Activated CD4-positive, CD25-positive, alpha-beta regulatory T cell treated with anti-CD3 and anti-CD28 coated beads, Interleukin-2, amount 50 U/mL, for 24 hours (primary cell): Measurements from ENCODE around the gene CRY1.
"Not testable (repeated sequence)": the region's sequence is repeated elsewhere in the genome, so short reads cannot be mapped to it uniquely, and the experiment has no call there.

ENCODE experiments used
- ATAC-seq, 2 donors: fragments of 150-1000 bp; cut with Tn5 transposase; one replicate each; pipeline ENCODE4 v1.10.0; 2021; ENCODE audit warnings: mild to moderate bottlenecking in 1 of 2, moderate library complexity in 1 of 2

Gene CRY1

DNA sequence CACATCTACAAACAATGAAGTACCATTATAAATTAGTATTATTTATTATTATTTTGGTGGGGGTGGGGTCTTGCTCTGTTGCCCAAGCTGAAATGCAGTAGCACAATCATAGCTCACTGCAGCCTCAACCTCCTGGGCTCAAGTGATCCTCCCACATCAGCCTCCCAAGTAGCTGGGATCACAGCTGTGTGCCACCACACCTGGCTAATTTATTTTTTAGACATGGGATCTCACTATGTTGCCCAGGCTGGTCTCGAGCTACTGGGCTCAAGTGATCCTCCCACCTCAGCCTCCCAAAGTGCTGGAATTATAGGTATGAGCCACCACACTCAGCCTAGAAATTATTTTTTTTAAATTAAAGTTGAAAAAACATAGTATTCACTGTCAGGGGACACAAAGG is 15.0 kb upstream of the CRY1 start:
- ATAC-seq: not testable (repeated sequence)

DNA sequence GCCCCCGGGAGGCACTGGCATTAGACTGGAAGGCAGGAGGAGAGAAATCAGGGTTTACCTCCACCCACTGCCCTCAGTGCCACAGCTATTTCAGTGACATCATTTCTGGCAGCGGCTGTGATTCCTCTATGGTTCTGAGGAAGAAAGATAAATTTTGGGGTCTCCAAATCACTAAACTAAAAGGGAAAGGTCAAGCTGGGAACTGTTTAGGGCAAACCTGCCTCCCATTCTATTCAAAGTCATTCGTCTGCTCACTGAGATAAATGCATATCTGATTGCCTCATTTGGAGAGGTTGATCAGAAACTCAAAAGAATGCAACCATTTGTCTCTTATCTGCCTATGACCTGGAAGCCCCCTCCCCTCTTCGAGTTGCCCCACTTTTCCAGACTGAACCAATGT is 14.0 kb upstream of the CRY1 start:
- no peak for ATAC-seq

DNA sequence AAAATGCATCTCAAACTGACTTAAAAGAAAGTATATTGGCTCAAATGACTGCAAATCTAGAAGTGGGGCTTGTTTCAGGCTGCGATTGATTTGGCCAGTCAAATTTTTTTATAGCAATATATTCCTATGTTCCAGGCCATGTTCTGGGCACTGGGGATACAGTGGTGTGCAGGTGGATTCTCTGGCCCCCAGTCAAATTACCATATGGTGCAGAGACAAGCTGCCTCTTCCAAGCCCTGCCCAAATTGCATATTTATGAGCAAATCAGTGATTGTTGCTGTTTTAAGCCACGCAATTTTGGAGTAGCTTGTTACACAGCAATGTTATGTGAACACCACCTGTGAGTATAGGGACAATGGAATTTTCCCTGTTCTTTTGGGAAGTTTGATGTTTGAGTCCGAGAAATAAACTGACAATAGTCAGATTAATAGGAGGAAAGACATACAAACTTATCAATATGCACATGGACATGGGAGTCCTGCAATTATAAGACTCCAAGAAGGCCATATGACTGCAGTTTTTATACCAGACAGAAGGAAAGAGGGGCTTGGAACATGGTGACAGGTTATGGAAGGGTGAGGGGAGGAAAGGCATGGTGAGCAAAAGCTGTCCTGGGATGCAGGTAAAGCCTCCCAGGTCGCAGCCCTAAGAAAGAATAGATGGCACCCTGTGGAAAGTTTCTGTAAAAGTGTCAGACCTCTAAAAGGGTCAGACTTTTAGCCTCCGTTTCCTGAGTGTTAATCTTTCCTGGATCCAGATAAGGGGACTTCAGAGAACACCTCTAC is 13.1 kb upstream of the CRY1 start:
- ATAC-seq: no peak

DNA sequence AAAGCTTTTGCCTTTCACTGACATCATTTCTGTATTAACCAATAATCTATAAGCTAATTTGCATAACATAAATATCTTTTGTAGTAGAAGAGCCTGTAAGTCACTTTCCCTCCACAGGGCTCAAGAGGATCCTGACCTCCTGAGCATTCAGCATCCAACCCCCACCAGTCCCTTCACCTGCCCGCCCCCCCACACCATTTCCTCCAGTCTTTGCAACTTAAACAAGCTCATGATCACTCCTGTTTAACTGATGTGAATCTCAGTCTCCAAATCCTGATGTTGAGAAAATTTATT is 12.0 kb upstream of the CRY1 start:
- no peak for ATAC-seq

DNA sequence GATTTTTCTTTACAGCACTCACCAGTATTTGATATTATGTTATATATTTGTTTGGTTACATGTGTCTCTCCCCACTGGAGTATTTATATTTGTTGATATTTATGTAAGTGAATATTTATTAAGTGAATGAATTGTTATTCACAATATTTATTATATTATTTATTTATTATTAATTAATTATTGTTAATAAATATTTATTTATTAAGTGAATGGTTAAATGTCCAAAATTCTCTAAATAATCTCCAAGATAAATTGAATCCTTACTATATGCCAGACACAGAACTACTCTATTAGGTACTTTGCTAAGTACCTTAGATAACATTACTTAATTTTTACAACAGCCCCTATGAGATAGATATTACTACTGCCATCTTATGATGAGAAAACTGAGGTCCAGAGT is 10.2 kb upstream of the CRY1 start:
- no peak for ATAC-seq

DNA sequence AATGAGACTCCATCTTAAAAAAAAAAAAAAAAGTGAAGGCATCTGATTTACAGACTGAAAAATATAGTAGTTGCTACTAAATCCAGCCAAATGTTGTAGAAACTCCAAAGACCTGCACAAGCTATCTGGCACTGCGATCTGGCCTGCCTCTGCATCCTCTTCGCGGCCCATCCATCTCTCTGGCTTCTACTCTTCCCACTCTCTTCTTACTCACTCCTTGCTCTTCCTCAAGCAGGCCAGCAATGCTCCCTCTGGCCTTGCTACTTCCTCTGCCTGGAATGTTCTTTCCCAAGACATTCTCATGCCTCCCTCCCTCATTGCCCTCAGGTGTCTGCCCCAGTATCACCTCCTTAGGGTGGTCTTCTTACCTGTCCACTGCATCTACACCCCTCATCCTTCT is 9.7 kb upstream of the CRY1 start:
- ATAC-seq: no peak

DNA sequence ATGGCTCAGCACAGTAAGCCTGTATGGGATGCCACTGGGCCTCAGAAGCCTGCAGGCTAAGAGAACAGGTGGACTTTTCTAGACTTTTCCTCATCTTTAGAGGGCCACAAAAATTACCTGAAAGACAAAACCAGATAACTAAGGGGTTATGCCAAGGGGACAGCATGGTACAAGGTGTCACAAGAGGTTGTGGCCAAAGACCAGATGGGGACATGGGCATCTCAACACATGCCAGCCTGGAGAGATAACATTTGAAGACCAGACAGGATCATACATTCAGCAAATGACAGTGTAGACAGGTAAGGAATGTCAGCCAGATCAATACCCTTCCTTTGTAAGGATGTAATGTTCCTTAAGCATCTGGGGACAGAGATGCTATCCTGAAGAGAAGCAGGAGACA is 8.9 kb upstream of the CRY1 start:
- no peak for ATAC-seq

DNA sequence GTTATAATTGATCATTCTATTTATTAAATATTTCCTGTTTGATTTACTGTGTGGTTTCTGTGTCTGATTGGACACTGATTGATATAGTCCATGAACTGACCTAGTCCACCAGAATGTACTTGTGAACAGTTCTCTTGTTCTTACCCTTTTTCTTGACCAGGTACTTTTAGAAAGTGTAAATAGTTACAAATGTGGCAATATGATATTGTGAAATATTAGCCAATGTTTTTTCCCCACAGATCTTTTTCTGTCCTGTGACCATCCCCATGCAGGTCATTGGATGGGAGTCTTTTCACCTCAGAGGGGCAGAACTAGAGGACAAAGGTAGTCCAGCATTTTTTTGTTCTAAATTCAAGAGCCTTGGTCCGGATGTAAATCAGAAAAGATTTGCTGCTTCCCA is 8.3 kb upstream of the CRY1 start:
- ATAC-seq: no peak

DNA sequence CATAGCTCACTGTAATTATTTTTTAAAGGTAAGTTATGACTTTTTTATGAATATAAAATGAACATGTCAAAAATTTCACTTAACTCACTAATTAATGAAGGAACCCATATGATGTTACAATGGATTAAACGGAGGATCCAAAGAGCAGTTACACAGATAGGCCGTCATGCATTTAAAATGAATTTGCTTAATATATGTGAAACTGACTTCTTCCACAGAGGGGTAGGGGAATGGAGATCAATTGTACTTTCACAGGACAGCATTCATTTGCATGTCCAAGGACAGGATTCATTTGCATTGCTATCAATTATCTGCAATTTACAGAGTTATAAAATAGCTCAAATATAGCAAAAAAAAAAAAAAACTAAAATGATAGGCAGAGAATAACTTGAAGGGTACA is 6.6 kb upstream of the CRY1 start:
- no peak for ATAC-seq

DNA sequence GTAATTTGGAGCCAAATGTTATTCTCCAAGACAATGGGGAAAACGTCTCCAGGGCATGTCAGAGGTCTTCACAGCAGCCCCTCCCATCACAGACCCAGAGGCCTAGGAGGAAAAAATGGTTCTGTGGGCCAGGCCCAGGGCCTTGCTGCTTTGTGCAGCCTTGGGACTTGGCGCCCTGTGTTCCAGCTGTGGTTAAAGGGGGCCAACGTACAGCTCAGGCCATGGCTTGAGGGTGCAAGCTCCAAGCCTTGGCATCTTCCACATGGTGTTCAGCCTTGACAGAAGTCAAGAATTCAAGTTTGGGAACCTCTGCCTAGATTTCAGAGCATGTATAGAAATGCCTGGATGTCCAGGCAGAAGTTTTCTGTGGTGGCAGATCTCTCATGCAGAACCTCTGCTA is 3.2 kb upstream of the CRY1 start:
- ATAC-seq: no peak

DNA sequence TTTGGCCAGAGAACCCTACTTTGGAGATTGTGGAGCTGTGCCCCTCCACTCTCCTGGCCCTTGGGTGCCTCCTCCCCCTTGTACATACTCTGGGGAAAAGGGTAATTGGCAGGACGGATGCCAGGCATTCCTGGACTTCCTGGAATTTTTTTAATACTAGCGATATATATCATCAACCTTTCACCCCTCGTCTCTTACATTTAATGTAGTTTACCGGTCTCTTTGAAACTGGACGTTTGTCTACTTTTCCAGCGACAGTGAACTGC is 767 bp upstream of the CRY1 start:
- no peak for ATAC-seq

DNA sequence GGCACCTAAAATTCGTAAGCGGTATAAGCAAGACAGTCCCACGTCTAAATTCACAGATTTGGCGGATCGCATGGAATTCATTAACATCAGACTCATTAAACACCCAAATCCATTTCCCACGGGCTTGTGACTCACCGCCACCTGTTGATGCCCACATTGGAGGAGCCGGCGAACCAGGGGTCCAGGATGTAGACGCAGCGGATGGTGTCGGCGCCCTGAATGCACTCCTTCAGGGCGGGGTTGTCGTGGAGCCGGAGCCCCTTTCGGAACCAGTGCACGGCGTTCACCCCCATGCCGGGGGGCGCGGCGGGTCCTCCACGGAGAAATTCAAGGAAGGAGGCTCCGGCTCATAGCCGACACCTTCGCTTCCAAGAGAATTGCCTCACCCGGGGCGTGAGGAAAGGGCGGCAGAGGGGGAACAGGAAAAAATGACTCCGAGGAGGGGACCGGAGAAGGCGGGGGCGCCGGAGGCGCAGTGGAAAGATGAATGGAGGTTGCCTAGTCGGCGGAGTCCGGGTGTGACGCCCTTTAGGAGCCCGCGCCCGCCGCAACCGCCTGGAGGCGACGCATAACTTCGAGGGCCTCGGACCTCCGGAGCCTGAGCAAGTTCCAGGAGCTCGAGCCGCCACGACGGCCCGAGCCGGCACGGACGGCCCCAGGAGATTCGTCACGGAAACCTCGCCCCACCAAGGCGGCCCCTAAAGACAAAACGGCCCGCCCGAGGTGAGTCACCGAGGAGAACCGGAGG is 506 bp downstream of the CRY1 start:
- peak; percentile 55 to 58 for ATAC-seq

DNA sequence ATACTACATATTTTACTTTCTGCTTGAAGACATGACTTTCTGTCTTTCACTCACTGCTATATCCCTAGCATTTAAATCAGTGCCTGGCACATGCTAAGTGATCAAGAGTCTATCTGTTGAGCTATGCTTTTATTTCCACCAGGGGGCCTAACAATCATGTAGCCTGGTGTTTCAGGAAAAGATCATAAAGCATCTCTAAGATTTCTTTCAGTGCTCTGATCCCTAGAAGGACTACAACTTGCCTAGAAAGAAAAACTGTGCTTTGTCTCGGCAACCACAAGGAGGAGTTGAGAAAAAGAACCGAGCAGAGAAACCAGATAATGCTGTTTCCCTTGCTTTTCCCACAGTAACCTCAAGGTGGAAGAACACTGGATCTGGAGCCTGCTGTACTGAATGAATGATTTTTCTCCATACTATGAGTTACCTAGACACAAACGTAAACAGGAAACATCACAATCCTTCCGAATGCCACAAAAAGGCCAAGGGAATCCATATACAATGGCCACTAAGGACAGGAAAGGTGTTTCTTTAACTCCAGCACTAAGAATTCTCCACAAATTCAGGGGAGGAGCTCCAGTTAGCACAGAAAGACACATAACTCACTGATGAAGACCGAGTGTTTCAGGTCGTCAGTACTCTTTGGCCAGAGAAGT is 1.2 kb downstream of the CRY1 start:
- ATAC-seq: peak in 1 of 2 donors; percentile 7

DNA sequence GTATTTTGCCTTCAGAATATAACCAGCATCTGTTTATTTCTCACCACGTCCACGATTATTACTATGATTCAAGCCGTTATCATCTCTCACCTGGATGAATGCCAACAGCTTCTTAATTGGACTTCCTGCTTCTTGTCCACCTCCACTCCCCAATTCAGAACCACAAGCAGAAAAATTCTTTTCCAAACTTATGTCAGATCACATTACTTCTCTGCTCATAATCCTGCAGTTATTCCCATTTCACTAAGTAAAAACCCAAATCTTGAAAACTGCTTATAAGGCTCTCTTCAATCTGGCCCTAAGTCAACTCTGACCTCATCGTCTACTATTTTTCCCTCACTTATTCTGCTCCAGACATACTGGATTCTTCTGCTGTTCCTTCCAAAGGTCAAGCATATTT is 2.0 kb downstream of the CRY1 start:
- ATAC-seq: no peak

DNA sequence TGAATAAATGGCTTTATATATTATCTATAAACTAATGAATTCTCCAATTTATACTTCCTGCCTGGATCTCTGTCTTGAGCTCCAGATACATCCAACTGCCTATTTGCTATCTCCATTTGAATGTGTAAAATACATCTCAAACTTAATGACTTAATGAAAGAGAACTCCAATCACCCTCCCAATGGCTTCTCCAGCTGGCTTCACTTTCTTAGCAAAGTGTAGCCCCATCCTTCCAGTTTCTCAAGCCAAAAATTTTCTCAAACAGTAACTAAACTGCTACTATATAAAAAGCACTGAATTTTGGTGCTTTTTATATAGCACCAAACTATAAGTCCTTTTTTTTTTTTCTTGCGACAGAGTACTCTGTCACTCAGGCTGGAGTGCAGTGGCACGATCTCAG is 2.6 kb downstream of the CRY1 start:
- no peak for ATAC-seq

DNA sequence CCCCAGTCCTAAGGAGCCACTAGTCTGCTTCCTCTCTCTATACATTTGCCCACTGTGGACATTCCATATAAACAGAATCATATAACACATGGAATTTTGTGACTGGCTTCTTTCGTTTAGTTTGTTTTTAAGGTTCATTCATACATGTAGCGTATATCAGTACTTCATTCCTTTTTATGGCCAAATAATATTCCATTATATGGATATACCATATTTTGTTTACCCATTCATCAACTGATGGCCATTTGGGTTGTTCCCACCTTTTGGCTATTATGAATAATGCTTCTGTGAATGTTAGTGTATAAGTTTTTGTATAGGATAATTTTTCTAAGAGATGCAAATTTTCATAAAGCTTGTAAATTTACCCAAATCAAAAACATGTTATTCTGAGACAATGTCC is 4.4 kb downstream of the CRY1 start:
- no peak for ATAC-seq

DNA sequence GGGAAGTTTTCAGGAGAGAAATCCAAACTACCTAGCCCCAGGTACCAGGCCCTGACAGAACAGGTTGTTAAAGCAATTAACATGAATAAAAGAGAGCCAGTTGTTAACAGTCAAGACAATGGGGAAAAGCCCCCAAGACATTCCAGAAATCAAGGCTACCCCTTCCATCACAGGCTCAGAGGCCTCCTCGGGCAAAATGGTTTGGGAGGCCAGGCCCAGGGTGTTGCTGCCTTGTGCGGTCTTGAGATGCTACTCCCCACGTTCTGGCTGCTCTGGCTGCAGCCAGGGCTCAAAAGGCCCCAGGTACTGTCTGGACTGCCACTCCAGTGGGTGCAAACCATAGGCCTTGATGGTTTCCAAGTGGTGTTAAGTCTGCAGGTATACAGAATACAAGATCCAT is 7.0 kb downstream of the CRY1 start:
- no peak for ATAC-seq

DNA sequence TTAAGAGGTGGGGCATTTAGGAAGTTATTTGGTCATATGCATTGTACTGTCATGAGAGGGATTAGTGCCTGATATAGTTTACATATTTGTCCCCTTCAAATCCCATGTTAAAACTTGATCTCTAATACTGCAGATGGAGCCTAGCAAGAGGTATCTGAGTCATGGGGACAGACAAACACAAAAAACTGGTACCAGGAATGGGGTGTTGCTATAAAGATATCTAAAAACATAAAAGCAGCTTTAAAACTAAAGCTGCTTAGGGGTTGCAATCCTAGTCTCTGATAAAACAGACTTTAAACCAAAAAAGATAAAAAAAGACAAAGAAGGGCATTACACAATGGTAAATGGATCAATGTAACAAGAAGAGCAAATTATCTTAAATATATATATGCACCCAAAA is 11.6 kb downstream of the CRY1 start:
- no peak for ATAC-seq

DNA sequence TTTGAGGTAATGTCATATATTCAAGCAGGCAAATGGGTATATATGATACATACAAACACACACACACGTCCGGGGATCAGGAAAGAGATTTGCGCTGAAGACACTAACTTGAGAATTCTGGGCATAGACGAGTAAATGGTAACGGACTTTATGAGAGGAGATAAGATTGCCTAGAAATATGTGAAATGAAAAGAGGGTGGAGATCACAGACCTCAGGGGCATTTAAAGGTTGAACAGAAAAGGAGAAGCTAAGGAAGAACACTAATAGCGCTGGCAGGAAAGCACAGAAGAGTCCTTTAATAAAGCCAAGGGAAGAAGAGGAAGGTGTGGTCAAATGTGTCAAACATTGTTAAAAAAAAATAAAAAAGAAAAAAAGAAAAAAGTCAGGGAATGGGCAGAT is 13.1 kb downstream of the CRY1 start:
- no peak for ATAC-seq

DNA sequence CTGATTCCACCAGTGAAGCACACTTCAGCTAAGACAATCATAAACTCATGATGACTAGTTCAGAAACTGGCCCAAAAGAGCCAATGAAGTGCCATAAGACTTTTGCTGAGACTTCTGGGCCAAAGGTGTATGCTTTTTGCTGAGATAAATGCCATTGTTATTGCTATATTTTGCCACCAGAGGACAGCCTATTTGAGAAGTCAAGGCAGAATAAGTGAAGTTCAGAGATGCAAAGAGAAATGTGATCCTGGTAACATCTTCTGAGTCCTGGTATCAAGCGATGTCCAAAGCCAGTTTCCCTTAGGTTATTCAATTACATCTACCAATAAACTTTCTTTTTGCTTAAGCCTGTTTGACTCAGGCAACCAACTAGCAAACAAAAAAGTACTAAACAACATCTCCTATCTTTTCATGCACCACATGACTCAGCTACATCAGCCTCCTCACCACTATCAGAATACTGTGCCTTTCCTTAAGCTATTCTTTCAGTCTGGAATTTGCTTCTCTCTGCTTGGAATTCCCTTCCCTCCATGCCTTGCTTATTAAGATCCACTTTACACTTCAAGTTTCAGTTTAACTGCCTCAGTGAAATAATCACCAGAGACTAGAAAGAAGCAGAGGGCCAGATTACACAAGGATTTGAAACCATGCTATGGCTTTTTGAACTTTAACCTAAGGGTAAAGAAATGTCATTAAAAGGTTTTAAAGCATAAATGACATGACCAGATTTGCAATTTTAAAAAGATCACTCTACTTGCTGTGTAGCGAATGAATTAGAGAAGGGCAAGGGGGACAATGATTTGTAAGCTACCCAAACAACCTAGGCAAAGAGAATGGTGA is 14.0 kb downstream of the CRY1 start:
- peak; percentile 64 to 65 for ATAC-seq

DNA sequence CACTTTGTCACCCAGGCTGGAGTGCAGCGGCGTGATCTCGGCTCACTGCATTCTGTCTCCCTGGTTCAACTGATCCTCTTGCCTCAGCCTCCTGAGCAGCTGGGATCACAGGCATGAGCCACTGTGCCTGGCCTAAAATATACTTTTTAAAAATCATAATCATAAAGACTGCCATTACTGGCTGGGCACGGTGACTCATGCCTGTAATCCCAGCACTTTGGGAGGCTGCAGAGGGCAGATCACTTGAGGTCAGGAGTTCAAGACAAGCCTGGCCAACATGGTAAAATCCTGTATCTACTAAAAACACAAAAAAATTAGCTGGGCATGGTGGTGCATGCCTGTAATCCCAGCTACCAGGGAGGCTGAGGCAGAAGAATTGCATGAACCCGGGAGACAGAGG is 20.1 kb downstream of the CRY1 start:
- not testable (repeated sequence) for ATAC-seq

DNA sequence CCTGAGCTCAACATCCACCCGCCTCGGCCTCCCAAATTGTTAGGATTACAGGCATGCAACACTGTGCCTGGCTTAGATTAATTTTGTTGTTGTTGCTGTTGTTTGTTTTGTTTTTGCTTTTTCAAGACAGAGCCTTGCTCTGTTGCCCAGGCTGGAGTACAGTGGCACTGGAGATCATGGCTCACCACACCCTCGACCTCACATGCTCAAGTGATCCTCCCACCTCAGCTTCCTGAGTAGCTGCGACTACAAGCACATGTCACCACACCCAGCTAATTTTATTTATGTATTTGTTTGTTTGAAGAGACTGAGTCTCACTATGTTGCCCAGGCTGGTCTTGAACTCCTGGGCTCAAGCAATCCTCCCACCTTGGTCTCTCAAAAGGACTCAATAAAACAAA is 26.7 kb downstream of the CRY1 start:
- no peak for ATAC-seq

DNA sequence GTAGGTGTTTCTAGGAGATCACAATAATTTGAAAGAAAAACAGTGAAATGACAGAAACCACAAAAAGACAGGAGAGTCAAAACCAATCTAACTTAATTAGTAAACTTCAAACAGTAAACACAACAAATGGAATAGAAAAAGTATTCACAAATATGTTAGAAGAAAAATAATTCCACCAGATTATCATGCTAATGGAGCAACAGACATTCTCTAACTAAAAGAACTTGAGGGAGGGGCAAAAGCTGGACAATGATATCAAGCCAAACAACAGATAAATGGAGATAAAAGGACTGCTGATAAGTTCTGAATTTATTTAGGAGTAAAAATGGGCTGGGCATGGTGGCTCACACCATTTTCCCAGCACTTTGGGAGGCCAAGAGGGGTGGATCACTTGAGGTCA is 28.7 kb downstream of the CRY1 start:
- no peak for ATAC-seq

DNA sequence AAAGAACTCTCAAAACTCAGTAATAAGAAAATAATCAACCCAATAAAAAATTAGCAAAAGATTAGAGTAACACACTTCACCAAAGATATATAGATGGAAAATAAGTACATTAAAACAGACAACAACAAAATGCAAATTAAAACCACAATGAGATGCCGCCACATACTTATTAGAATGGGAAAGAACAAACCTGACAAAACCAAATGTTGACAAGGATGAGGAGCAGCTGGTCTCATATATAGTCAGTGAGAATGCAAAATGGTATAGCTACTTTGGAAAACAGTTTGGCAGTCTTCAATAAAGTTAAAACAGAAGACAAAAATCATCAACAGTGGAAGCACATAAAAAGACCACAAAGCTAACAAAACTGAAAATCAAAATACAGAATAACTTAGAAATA is 29.1 kb downstream of the CRY1 start:
- ATAC-seq: no peak
